Sigmoid colon (tissue), 4 donors: ENCODE measurements around the gene GJA9.

Source experiments
- EP300 ChIP-seq, 4 donors: sonication (generic); formaldehyde crosslinking; IDR thresholded peaks; one replicate each; pipeline ENCODE4 v1.6.1; 2017; ENCODE audit warnings: antibody characterized with exemption in 4 of 4
- POLR2A ChIP-seq, 2 donors: fragments of 450-650 bp; IDR thresholded peaks; one replicate each; pipeline ENCODE4 v1.6.1; 2016; ENCODE audit warnings: antibody characterized with exemption in 2 of 2, mild to moderate bottlenecking in 2 of 2, moderate library complexity in 2 of 2
- TF ChIP-seq, protein P1 (sequence below), 4 experiments: fragments of 450-650 bp in 3 of 4; fragments of 200-600 bp in 1 of 4; IDR thresholded peaks; one replicate each; pipeline ENCODE4 v1.5.1; 2016 to 2019; ENCODE audit warnings: antibody characterized with exemption in 4 of 4, mild to moderate bottlenecking in 3 of 4, moderate library complexity in 2 of 4

DNA sequence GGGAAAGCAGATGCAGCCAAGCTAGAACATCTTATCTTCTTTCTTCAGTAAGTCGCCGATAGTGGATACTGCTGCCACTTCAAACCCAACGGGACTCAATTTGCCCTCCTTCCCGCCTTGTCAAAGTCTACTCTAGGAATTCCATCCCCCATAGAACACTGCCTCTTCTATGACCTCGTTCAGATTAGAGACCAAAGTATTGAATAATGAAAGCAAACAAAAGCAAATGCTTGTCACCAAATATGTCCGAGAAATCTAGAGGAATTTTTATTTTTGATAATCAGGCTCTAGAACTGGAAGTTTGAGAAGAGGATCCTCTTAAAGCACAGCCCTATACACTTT lies 21.0 kb downstream of the GJA9 start:
- TF ChIP-seq, protein P1, sequence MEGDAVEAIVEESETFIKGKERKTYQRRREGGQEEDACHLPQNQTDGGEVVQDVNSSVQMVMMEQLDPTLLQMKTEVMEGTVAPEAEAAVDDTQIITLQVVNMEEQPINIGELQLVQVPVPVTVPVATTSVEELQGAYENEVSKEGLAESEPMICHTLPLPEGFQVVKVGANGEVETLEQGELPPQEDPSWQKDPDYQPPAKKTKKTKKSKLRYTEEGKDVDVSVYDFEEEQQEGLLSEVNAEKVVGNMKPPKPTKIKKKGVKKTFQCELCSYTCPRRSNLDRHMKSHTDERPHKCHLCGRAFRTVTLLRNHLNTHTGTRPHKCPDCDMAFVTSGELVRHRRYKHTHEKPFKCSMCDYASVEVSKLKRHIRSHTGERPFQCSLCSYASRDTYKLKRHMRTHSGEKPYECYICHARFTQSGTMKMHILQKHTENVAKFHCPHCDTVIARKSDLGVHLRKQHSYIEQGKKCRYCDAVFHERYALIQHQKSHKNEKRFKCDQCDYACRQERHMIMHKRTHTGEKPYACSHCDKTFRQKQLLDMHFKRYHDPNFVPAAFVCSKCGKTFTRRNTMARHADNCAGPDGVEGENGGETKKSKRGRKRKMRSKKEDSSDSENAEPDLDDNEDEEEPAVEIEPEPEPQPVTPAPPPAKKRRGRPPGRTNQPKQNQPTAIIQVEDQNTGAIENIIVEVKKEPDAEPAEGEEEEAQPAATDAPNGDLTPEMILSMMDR (IDR thresholded peaks at IDR 0.05), result no peak
- TF ChIP-seq POLR2A (IDR thresholded peaks at IDR 0.05) (no peak), EP300 (IDR thresholded peaks at IDR 0.05) (no peak)
